CD4-positive, alpha-beta T cell (primary cell): ENCODE data around the gene TMEM45A. TPM values are rescaled to one million over a fixed set of nuclear protein-coding genes. Genes with fewer than 3 reads are reported as not detected.
"Not testable (repeated sequence)": the region's sequence is repeated elsewhere in the genome, so short reads cannot be mapped to it uniquely, and the experiment has no call there.

ENCODE experiments used
- ATAC-seq: fragments of 200-7000 bp; cut with Tn5 transposase; one replicate; pipeline ENCODE4 v1.10.0; 2022; ENCODE audit warnings: mild to moderate bottlenecking; ENCODE audit not compliant: poor library complexity
- CTCF ChIA-PET: fragments of 350-600 bp; sonication (Branson Sonifier 250); formaldehyde crosslinking; loops from one replicate; lab custom pipeline; 2021; ENCODE audit warnings: antibody characterized with exemption, inconsistent platforms; lab: Charles Lee
- POLR2A ChIA-PET: fragments of 350-600 bp; sonication (Branson Sonifier 250); formaldehyde crosslinking; loops from one replicate; lab custom pipeline; 2021; ENCODE audit warnings: antibody characterized with exemption, inconsistent platforms; lab: Charles Lee
- DNase-seq, 14 experiments: peaks; one replicate each; pipeline ENCODE4 v3.0.0-alpha.2; 2013 to 2020; ENCODE audit warnings: mixed read lengths in 2 of 14
- H3K27ac ChIP-seq, 2 donors: one replicate each; pipeline versions ENCODE4 v1.5.1 to v1.7.0; 2013; ENCODE audit warnings: low read length in 2 of 2, low read depth in 1 of 2, mild to moderate bottlenecking in 1 of 2
- H3K27me3 ChIP-seq, 2 experiments: 1 replicate in 1 of 2; 2 replicates in 1 of 2; pipeline versions ENCODE4 v1.6.1 to v1.7.0; 2013; ENCODE audit warnings: low read length in 2 of 2, control low read depth in 1 of 2, mild to moderate bottlenecking in 1 of 2, moderate library complexity in 1 of 2; ENCODE audit not compliant: insufficient read depth in 2 of 2, control insufficient read depth in 1 of 2
- H3K36me3 ChIP-seq: one replicate; pipeline ENCODE4 v1.6.1; 2013; ENCODE audit warnings: low read length, control low read depth; ENCODE audit not compliant: insufficient read depth
- H3K4me1 ChIP-seq: one replicate; pipeline ENCODE4 v1.6.1; 2013; ENCODE audit warnings: low read length, control low read depth; ENCODE audit not compliant: insufficient read depth
- H3K4me3 ChIP-seq: one replicate; pipeline ENCODE4 v1.5.1; 2013; ENCODE audit warnings: mild to moderate bottlenecking, low read length, moderate library complexity
- H3K9me3 ChIP-seq, 2 experiments: 1 replicate in 1 of 2; 2 replicates in 1 of 2; pipeline versions ENCODE4 v1.6.1 to v1.7.0; 2013; ENCODE audit warnings: low read length in 2 of 2, mild to moderate bottlenecking in 2 of 2, control low read depth in 1 of 2, moderate library complexity in 1 of 2; ENCODE audit not compliant: control insufficient read depth in 1 of 2, insufficient read depth in 1 of 2
- H3K27ac Mint-ChIP-seq: one replicate; pipeline ENCODE4 v1.8.0; 2020; ENCODE audit warnings: mixed read lengths
- H3K27me3 Mint-ChIP-seq: one replicate; pipeline ENCODE4 v1.8.0; 2021; ENCODE audit warnings: mixed read lengths
- H3K36me3 Mint-ChIP-seq: one replicate; pipeline ENCODE4 v1.8.0; 2021; ENCODE audit warnings: low read depth, mixed read lengths
- H3K4me1 Mint-ChIP-seq: one replicate; pipeline ENCODE4 v1.8.0; 2021; ENCODE audit warnings: low read depth, mixed read lengths
- H3K4me3 Mint-ChIP-seq: one replicate; pipeline ENCODE4 v1.8.0; 2020; ENCODE audit warnings: mild to moderate bottlenecking, mixed read lengths
- H3K9me3 Mint-ChIP-seq: one replicate; pipeline ENCODE4 v1.8.0; 2020; ENCODE audit warnings: mixed read lengths
- intact Hi-C, 2 experiments: fragments of 100-400 bp; cut with DNase I in 1 of 2; cut with micrococcal nuclease in 1 of 2; formaldehyde crosslinking; loops; one replicate each; pipeline versions ENCODE4 v1.15.1 to v1.9.0; 2023 to 2025; cut with DNase I, micrococcal nuclease
- total RNA-seq, 174 experiments: library from RNA in 2 of 174; stranded (reverse) in 2 of 174; gene quantifications; one replicate each; pipeline ENCODE4 v1.2.3 and lab custom pipeline; 2021 to 2026
- TF ChIP-seq, protein P1 (sequence below): fragments of 200-600 bp; IDR thresholded peaks from one replicate; pipeline ENCODE4 v1.8.0; 2022; ENCODE audit warnings: antibody characterized with exemption, mild to moderate bottlenecking

TMEM45A gene
- total RNA-seq, 2 experiments from 2014 or later, result 0.08 TPM; not detected in 1

DNA sequence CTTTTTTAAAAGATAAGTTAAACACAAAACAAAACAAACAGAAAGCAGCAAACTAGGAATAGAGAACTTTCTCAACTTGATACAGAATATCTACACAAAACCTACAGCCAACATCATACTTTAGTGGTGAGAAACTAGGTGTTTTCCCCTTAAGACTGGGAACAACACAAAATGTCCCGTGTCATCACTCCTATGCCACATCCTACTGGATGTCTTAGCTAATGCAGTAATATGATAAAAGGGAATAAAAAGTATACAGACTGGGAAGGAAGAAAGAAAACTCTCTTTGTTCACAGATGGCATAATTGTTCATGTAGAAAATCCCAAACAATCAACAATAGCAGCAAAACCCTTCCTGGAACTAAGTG is 45.9 kb downstream of the TMEM45A start:
- CTCF ChIA-PET, result interaction anchor here (1.0 kb wide), 1 partner anchor 10 kb away, joined by 3 read pairs; no protein-coding TSS in a partner anchor
- DNase-seq, result no peak
- TF ChIP-seq, protein P1, sequence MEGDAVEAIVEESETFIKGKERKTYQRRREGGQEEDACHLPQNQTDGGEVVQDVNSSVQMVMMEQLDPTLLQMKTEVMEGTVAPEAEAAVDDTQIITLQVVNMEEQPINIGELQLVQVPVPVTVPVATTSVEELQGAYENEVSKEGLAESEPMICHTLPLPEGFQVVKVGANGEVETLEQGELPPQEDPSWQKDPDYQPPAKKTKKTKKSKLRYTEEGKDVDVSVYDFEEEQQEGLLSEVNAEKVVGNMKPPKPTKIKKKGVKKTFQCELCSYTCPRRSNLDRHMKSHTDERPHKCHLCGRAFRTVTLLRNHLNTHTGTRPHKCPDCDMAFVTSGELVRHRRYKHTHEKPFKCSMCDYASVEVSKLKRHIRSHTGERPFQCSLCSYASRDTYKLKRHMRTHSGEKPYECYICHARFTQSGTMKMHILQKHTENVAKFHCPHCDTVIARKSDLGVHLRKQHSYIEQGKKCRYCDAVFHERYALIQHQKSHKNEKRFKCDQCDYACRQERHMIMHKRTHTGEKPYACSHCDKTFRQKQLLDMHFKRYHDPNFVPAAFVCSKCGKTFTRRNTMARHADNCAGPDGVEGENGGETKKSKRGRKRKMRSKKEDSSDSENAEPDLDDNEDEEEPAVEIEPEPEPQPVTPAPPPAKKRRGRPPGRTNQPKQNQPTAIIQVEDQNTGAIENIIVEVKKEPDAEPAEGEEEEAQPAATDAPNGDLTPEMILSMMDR, result no peak

DNA sequence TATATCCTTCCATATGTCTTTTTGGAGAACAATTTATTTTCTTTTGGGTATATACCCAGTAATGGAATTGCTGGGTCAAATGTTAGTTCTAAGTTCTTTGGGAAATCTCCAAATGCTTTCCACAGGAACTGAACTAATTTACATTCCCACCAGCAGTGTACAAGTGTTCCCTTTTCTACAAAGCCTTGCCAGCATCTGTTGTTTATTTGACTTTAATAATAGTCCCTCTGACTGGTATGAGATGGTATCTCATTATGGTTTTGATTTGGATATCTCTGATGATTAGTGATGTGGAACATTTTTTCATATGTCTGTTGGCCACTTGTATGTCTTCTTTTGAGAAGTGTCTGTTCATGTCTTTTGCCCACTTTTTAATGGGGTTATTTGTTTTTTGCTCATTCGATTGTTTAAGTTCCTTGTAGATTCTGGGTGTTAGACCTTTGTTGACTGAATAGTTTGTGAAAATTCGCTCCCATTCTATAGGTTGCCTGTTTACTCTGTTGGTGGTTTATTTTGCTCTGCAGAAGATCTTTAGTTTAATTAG is 48.4 kb downstream of the TMEM45A start:
- POLR2A ChIA-PET, result no interaction called here

More for the DNA sequence above, 45.9 kb downstream of the TMEM45A start:
- Mint-ChIP-seq H3K36me3 (no peaks in the 10 kb centered on the region), H3K27me3 (no peaks in the 10 kb centered on the region), H3K27ac (no peak overlapping the region), H3K4me3 (no peak overlapping the region), H3K4me1 (no peaks in the 10 kb centered on the region), H3K9me3 (peaks cover 5% of the 10 kb centered on the region)
- no peak for ATAC-seq
- H3K9me3 ChIP-seq, result no peaks in the 10 kb centered on the region
- H3K4me1 ChIP-seq, result no peaks in the 10 kb centered on the region
- H3K4me3 ChIP-seq, result no peak overlapping the region
- no peak overlapping the region for H3K27ac ChIP-seq
- POLR2A ChIA-PET, result no interaction called here
- H3K36me3 ChIP-seq, result no peaks in the 10 kb centered on the region
- intact Hi-C loops, result no loop called here
- H3K27me3 ChIP-seq, result no peaks in the 10 kb centered on the region

DNA sequence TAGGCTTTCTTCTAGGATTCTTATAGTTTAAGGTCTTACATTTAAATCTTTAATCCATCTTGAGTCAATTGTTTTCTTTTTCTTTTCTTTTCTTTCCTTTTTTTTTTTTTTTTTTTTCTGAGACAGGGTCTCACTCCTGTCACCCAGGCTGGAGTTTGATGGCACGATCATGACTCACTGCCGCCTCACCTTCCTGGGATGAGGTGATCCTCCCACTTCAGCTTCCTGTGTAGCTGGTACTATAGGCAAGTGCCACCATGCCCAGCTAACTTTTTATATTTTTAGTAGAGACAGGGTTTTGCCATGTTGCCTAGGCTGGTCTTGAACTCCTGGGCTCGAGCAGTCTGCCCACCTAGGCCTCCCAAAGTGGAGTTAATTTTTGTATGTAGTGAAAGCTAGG is 49.0 kb downstream of the TMEM45A start:
- H3K4me1 ChIP-seq, DNase-seq, H3K9me3 ChIP-seq, H3K27ac ChIP-seq, CTCF ChIA-PET, H3K36me3 Mint-ChIP-seq, POLR2A ChIA-PET, ATAC-seq, H3K4me3 Mint-ChIP-seq, H3K9me3 Mint-ChIP-seq, H3K27ac Mint-ChIP-seq, intact Hi-C loops, H3K4me3 ChIP-seq, H3K36me3 ChIP-seq, H3K4me1 Mint-ChIP-seq: not testable (repeated sequence)
- peaks cover 11% of the 10 kb centered on the region for H3K27me3 Mint-ChIP-seq
- peaks cover 0 to 14% of the 10 kb centered on the region in 2 experiments for H3K27me3 ChIP-seq

More for the DNA sequence above, 48.4 kb downstream of the TMEM45A start:
- H3K9me3 Mint-ChIP-seq, result peaks cover 5% of the 10 kb centered on the region
- TF ChIP-seq, protein P1, result no peak
- Histone ChIP-seq H3K9me3 (no peaks in the 10 kb centered on the region), H3K4me1 (no peaks in the 10 kb centered on the region), H3K27ac (no peak overlapping the region), H3K36me3 (no peaks in the 10 kb centered on the region), H3K27me3 (peaks cover 0 to 13% of the 10 kb centered on the region in 2 experiments), H3K4me3 (no peak overlapping the region)
- no peaks in the 10 kb centered on the region for H3K36me3 Mint-ChIP-seq
- DNase-seq (no peak), ATAC-seq (no peak)
- H3K4me1 Mint-ChIP-seq, result no peaks in the 10 kb centered on the region
- H3K27me3 Mint-ChIP-seq, result peaks cover 5% of the 10 kb centered on the region
- H3K4me3 Mint-ChIP-seq, result no peak overlapping the region
- CTCF ChIA-PET, result no interaction called here
- intact Hi-C loops, result no loop called here
- H3K27ac Mint-ChIP-seq, result no peak overlapping the region

DNA sequence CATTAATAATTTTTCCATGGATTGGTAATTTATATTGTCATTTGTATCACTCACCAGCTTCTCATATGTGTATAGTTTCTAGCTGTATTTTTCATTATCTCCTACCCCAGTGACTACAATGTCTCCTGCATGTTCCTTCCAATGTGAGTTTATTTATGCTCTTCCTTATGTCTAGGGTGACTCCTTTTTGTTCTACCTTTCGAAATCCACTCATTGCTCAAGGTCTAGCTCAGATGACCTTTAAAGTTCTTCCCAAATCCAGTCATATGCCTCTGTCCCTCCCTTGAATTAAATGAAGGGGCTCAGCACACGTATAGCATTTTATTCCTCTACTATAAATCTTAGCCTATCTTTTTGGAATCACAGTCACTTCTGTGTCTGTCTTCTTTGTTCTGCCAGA is 53.0 kb downstream of the TMEM45A start:
- intact Hi-C loops, result no loop called here
- H3K4me3 Mint-ChIP-seq, result no peak overlapping the region
- ATAC-seq (no peak), DNase-seq (no peak)
- no peak overlapping the region for H3K27ac Mint-ChIP-seq
- POLR2A ChIA-PET, result no interaction called here
- TF ChIP-seq, protein P1, result no peak
- H3K36me3 ChIP-seq, result no peaks in the 10 kb centered on the region
- no peak overlapping the region for H3K4me3 ChIP-seq
- peaks cover 2% of the 10 kb centered on the region for H3K9me3 Mint-ChIP-seq
- H3K27me3 ChIP-seq, result peaks cover 0 to 14% of the 10 kb centered on the region in 2 experiments
- H3K4me1 Mint-ChIP-seq, result no peaks in the 10 kb centered on the region
- H3K36me3 Mint-ChIP-seq, result no peaks in the 10 kb centered on the region
- H3K9me3 ChIP-seq, result no peaks in the 10 kb centered on the region
- no peaks in the 10 kb centered on the region for H3K4me1 ChIP-seq
- CTCF ChIA-PET, result no interaction called here
- H3K27ac ChIP-seq, result no peak overlapping the region
- peaks cover 19% of the 10 kb centered on the region for H3K27me3 Mint-ChIP-seq
